ENCODE data around the gene STAT5B. TPM values are rescaled to one million over a fixed set of nuclear protein-coding genes. Genes with fewer than 3 reads are reported as not detected.

STAT5B gene
- total and polyA plus RNA-seq, 9 of the 15 experiments (the other 6 are each of a cell fraction or from before 2014, with no cell fraction given) = 20.8 to 176 (median 92.4) TPM

DNA sequence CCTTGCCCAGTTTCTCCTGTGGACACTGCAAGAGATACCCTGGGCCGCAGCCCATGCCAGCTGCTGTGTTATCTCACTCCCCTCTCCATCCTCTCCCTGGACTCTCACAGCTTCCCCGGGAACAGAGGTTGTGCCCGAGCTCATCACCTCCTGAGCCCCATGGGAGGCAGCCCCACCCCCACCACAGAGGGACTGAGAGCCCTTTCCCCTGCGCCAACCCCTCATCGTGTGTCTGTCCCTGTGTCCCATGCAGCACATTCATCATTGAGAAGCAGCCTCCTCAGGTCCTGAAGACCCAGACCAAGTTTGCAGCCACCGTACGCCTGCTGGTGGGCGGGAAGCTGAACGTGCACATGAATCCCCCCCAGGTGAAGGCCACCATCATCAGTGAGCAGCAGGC is 24.8 kb upstream of the STAT5B start (continued):
- TF ChIP-seq, protein P1, sequence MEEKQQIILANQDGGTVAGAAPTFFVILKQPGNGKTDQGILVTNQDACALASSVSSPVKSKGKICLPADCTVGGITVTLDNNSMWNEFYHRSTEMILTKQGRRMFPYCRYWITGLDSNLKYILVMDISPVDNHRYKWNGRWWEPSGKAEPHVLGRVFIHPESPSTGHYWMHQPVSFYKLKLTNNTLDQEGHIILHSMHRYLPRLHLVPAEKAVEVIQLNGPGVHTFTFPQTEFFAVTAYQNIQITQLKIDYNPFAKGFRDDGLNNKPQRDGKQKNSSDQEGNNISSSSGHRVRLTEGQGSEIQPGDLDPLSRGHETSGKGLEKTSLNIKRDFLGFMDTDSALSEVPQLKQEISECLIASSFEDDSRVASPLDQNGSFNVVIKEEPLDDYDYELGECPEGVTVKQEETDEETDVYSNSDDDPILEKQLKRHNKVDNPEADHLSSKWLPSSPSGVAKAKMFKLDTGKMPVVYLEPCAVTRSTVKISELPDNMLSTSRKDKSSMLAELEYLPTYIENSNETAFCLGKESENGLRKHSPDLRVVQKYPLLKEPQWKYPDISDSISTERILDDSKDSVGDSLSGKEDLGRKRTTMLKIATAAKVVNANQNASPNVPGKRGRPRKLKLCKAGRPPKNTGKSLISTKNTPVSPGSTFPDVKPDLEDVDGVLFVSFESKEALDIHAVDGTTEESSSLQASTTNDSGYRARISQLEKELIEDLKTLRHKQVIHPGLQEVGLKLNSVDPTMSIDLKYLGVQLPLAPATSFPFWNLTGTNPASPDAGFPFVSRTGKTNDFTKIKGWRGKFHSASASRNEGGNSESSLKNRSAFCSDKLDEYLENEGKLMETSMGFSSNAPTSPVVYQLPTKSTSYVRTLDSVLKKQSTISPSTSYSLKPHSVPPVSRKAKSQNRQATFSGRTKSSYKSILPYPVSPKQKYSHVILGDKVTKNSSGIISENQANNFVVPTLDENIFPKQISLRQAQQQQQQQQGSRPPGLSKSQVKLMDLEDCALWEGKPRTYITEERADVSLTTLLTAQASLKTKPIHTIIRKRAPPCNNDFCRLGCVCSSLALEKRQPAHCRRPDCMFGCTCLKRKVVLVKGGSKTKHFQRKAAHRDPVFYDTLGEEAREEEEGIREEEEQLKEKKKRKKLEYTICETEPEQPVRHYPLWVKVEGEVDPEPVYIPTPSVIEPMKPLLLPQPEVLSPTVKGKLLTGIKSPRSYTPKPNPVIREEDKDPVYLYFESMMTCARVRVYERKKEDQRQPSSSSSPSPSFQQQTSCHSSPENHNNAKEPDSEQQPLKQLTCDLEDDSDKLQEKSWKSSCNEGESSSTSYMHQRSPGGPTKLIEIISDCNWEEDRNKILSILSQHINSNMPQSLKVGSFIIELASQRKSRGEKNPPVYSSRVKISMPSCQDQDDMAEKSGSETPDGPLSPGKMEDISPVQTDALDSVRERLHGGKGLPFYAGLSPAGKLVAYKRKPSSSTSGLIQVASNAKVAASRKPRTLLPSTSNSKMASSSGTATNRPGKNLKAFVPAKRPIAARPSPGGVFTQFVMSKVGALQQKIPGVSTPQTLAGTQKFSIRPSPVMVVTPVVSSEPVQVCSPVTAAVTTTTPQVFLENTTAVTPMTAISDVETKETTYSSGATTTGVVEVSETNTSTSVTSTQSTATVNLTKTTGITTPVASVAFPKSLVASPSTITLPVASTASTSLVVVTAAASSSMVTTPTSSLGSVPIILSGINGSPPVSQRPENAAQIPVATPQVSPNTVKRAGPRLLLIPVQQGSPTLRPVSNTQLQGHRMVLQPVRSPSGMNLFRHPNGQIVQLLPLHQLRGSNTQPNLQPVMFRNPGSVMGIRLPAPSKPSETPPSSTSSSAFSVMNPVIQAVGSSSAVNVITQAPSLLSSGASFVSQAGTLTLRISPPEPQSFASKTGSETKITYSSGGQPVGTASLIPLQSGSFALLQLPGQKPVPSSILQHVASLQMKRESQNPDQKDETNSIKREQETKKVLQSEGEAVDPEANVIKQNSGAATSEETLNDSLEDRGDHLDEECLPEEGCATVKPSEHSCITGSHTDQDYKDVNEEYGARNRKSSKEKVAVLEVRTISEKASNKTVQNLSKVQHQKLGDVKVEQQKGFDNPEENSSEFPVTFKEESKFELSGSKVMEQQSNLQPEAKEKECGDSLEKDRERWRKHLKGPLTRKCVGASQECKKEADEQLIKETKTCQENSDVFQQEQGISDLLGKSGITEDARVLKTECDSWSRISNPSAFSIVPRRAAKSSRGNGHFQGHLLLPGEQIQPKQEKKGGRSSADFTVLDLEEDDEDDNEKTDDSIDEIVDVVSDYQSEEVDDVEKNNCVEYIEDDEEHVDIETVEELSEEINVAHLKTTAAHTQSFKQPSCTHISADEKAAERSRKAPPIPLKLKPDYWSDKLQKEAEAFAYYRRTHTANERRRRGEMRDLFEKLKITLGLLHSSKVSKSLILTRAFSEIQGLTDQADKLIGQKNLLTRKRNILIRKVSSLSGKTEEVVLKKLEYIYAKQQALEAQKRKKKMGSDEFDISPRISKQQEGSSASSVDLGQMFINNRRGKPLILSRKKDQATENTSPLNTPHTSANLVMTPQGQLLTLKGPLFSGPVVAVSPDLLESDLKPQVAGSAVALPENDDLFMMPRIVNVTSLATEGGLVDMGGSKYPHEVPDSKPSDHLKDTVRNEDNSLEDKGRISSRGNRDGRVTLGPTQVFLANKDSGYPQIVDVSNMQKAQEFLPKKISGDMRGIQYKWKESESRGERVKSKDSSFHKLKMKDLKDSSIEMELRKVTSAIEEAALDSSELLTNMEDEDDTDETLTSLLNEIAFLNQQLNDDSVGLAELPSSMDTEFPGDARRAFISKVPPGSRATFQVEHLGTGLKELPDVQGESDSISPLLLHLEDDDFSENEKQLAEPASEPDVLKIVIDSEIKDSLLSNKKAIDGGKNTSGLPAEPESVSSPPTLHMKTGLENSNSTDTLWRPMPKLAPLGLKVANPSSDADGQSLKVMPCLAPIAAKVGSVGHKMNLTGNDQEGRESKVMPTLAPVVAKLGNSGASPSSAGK (IDR thresholded peaks at IDR 0.05) = no peak
- TF ChIP-seq, protein P2, sequence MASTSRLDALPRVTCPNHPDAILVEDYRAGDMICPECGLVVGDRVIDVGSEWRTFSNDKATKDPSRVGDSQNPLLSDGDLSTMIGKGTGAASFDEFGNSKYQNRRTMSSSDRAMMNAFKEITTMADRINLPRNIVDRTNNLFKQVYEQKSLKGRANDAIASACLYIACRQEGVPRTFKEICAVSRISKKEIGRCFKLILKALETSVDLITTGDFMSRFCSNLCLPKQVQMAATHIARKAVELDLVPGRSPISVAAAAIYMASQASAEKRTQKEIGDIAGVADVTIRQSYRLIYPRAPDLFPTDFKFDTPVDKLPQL (IDR thresholded peaks at IDR 0.05; ENCODE audit: extremely low read depth, insufficient read length) = no peak
- TF ChIP-seq NR2C1 (IDR thresholded peaks at IDR 0.05) (no peak), NR2C1 (tag; IDR thresholded peaks at IDR 0.05) (no peak), IRF2 (CRISPR knock-in tag; IDR thresholded peaks at IDR 0.05) (no peak), NELFE (IDR thresholded peaks at IDR 0.05; ENCODE audit: insufficient read depth, insufficient read length) (no peak), RBFOX2 (IDR thresholded peaks at IDR 0.05; ENCODE audit: low read depth, low read length) (peak; percentile 66)
- TF ChIP-seq, protein P3, sequence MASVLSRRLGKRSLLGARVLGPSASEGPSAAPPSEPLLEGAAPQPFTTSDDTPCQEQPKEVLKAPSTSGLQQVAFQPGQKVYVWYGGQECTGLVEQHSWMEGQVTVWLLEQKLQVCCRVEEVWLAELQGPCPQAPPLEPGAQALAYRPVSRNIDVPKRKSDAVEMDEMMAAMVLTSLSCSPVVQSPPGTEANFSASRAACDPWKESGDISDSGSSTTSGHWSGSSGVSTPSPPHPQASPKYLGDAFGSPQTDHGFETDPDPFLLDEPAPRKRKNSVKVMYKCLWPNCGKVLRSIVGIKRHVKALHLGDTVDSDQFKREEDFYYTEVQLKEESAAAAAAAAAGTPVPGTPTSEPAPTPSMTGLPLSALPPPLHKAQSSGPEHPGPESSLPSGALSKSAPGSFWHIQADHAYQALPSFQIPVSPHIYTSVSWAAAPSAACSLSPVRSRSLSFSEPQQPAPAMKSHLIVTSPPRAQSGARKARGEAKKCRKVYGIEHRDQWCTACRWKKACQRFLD (CRISPR knock-in tag; IDR thresholded peaks at IDR 0.05) = no peak
- TF ChIP-seq, protein P4, sequence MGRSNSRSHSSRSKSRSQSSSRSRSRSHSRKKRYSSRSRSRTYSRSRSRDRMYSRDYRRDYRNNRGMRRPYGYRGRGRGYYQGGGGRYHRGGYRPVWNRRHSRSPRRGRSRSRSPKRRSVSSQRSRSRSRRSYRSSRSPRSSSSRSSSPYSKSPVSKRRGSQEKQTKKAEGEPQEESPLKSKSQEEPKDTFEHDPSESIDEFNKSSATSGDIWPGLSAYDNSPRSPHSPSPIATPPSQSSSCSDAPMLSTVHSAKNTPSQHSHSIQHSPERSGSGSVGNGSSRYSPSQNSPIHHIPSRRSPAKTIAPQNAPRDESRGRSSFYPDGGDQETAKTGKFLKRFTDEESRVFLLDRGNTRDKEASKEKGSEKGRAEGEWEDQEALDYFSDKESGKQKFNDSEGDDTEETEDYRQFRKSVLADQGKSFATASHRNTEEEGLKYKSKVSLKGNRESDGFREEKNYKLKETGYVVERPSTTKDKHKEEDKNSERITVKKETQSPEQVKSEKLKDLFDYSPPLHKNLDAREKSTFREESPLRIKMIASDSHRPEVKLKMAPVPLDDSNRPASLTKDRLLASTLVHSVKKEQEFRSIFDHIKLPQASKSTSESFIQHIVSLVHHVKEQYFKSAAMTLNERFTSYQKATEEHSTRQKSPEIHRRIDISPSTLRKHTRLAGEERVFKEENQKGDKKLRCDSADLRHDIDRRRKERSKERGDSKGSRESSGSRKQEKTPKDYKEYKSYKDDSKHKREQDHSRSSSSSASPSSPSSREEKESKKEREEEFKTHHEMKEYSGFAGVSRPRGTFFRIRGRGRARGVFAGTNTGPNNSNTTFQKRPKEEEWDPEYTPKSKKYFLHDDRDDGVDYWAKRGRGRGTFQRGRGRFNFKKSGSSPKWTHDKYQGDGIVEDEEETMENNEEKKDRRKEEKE (IDR thresholded peaks at IDR 0.05; ENCODE audit: borderline replicate concordance in 1 of 2, control insufficient read depth in 1 of 2, low read depth in 2 of 2, low read length in 1 of 2) = no peak

Measured in K562 (cell line).